HG03460 (cell line): ENCODE data around the gene TMED9.

Experiments used
- ATAC-seq: cut with Tn5 transposase; IDR thresholded peaks from one replicate; pipeline ENCODE4 v1.9.1; 2021; ENCODE audit not compliant: unreplicated experiment

The TMED9 gene

DNA sequence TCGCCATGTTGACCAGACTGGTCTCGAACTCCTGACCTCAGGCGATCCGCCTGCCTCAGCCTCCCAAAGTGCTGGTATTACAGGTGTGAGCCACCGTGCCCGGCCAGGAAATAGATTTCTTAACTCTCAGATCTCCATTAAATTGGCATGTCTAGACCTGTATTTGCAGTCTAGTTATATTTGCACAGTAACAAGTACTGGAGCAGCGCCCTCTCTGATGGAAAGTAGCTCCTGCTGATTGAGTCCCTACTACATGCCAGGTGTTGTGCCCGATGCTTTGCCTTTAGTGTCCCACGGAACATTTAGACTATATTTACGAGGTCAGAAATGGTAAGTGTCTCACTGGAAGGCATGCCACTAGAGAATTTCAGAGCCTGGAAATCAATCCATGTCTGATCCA, 15.8 kb upstream of the TMED9 start:
- ATAC-seq, result no peak

GRCh38 chr5:177578316-177578715, 13.7 kb upstream of the TMED9 start:
- no peak for ATAC-seq

DNA sequence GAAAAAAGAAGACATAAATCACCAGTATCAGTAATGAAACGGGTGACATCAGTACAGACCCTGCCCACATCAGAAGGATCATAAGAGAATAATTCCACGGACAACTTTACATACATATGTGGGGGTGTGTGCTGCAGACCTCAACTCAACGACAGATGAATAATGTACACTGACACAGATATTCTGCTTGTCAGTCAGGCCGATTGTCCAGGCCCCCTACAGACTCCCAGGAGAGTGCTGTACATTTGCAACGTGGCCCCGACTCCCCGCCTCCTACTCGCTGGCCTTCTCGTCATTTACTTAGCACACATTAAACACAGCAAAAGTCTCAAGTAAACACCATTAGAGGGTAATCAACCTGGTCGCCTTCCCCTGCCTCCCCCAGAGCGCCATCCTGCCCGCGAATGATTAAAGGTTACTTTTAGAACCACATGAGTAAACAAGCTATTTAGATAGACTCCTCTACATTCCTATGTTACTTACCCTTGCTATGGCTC, 3.5 kb upstream of the TMED9 start:
- no peak for ATAC-seq

- ATAC-seq, result no peak
These were observed 1.6 kb upstream of the TMED9 start for GRCh38 chr5:177590406-177590805.

- ATAC-seq, result no peak
These were observed 353 bp upstream of the TMED9 start for GRCh38 chr5:177591690-177592009.

- no peak for ATAC-seq
These were observed 902 bp downstream of the TMED9 start for GRCh38 chr5:177592905-177593304.

DNA sequence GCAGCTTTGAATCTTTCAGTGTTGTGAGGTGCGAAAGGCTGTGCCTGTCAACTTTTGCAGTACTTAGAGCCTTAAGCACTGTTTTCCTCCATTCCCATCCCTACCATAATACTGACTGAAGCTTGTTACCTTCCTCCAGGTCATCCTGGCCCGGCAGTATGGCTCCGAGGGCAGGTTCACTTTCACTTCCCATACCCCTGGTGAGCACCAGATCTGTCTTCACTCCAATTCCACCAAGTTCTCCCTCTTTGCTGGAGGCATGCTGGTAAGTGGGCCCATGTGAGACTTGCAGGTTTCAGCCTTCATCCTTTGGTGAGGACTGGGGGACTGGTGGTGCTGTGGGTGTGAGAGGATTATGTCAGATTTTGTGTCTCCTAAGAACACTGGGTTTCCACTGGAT, 1.5 kb downstream of the TMED9 start:
- no peak for ATAC-seq

GRCh38 chr5:177594071-177594470, 2.1 kb downstream of the TMED9 start:
- ATAC-seq, result no peak

GRCh38 chr5:177595026-177595585, 3.1 kb downstream of the TMED9 start:
- no peak for ATAC-seq

- no peak for ATAC-seq
These were observed 4.2 kb downstream of the TMED9 start for GRCh38 chr5:177595991-177596774.

DNA sequence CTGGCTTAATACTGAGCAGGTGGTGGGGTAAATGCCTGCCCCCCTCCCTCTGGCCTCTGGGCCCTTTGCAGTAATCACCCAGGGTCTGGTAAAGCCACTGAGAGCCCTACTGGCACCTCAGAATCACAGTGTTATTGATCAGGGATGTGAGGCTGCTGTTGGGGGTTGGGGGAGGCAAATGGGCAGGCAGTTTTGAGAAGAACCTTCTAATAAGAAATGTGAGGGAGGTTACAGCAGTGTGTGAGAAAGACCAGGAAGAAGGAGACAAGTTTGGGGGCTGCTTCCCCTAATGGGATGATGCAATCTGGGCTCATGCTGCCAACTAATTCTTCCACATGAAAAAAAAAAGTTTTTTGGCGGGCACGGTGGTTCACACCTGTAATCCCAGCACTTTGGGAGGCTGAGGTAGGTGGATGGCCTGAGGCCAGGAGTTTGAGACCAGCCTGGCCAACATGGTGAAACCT, 4.8 kb downstream of the TMED9 start:
- no peak for ATAC-seq

DNA sequence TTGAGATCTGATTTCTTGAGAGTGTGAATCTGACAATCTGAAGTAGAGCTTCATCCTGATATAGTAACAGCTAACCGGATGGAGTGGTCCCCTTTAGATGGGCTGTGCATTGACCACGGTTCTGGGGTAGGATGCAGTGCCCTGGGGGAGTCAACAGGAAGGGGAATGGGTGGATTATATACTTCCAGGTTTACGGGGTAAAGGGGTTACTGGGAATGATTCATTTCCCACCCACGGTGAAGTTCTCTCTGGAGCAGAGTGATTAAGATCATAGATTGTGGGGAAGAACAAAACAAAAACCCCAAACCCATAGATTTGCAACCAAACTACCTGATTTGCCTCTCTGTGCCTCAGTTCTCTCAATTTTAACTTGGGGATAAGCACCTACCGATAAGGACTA, 6.5 kb downstream of the TMED9 start:
- ATAC-seq, result no peak

DNA sequence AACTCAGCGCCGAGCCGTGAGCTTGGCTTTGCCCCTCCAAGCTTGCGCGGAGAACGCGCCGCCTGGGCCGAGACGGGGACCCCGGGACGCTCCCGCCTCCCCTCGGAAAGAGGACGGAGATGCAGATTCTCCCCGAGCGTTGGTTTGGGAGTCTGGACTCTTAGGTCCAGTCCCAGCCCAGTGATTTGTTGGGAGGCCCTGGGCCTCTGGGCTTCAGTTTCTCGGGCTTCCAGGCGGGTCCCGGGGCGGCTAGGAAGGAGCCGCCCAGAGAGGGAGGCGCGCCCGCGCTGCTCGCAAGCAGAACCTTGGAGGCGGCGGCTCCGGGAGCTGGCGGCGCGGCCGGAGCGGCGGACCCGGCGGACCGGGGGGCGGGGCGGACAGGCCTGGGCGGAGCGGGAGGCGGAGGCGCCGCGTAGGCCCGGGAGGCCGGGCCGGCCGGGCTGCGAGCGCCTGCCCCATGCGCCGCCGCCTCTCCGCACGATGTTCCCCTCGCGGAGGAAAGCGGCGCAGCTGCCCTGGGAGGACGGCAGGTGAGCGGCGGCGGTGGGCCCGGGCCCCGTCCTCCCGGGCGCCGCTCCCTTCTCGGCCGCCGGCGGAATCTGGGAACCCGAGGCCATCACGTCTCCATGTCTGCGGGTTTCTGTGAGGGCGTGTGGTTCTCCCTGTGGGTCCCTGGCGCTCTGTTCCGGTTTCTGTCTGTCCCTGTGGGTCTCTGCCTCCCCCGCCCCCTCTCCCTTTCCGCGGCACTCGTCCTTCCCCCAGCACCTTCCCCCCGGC, 7.9 kb downstream of the TMED9 start, which contains the start of gene B4GALT7:
Gene B4GALT7 (plus strand): TSS at position 402 of the 777 bp plus-strand sequence. CDS start 79 bp downstream, at position 481.
- ATAC-seq, result peak; percentile 86

DNA sequence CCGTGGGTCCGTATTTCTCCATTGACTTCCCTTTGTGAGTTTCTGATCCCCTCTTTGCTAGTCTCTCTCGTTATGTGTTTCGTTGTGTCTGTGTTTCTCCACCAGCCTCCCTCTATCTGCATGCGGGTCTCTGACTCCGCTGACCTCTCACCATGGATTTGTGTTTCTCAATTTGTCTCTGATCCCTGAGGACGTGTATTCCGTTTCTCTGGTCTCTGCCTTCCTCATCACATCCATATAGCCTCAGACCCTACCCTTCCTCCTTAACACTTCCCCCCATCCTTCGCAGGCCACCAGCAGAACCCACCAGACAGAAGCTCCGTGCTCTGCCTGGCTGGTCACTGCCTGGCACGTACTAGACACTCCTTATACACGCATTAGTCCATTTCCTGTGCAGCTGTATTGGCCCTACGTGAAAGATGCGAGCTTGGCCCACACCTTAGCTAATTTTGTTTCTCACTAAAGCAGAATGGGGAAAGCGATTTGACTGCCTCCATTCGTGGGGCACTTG, 8.6 kb downstream of the TMED9 start:
- ATAC-seq, result no peak

DNA sequence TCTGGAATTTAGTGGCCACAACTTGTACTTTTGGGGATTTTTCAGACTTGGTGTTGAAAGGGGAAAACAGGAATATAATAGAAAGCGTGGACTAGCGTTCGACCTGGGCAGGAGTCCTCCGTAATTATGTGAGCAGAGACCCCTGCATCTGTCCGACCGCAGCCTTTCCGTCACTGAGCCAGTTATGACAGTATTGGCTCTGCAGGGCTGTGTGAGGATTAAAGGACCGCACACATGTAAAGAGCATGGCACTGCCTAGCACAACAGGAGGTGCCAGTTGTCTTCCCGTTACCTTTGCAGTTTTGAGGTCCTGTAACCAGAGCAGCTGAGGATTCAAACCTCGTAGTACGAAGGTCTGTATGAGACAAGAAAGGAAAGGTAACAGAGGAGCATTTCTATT, 9.1 kb downstream of the TMED9 start:
- ATAC-seq, result no peak

GRCh38 chr5:177601577-177602457, 9.8 kb downstream of the TMED9 start:
- no peak for ATAC-seq

DNA sequence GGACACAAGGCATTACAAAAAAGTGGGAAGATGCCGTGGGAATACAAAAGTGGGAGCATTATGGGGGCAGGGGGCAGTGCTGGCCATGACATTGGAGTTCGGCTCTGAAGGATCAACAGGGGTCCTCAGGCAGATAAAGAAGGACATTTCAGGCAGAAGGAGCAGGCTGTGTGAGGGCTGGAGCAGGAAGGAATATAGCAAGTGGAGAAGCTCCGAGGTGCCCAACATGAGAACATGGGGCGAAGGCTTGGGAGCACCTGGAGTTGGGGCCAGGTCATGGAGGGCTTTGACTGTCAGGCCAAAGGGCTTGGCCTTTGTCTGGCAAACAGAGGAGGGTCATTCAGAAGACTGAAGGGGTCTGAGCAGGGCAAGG, 10.4 kb downstream of the TMED9 start:
- no peak for ATAC-seq

GRCh38 chr5:177603631-177604030, 11.6 kb downstream of the TMED9 start:
- no peak for ATAC-seq

GRCh38 chr5:177604116-177604521, 12.1 kb downstream of the TMED9 start:
- ATAC-seq, result no peak

- ATAC-seq, result no peak
These were observed 12.7 kb downstream of the TMED9 start for GRCh38 chr5:177604656-177605055.

- ATAC-seq, result no peak
These were observed 13.1 kb downstream of the TMED9 start for GRCh38 chr5:177605078-177605477.
